Anterior cingulate cortex (tissue), 58 donors: ENCODE measurements around the gene RXFP1.

ENCODE experiments used
- DNase-seq, 58 donors: peaks; one replicate each; lab custom pipeline; 2025; lab: John Stamatoyannopoulos, UW

The RXFP1 gene

GRCh38 chr4:158667651-158668198 lies 146.0 kb downstream of the RXFP1 start:
- no peak for DNase-seq

- no peak for DNase-seq
Measured at GRCh38 chr4:158669310-158669709, 147.6 kb downstream of the RXFP1 start.

GRCh38 chr4:158670975-158671664 lies 149.4 kb downstream of the RXFP1 start:
- DNase-seq, result peak in 47 of 58 donors; percentile 6 to 77 (median 39)

- no peak for DNase-seq
Measured at GRCh38 chr4:158671665-158671914, 149.9 kb downstream of the RXFP1 start, which contains the start of gene C4orf46. TSS of gene C4orf46 (minus strand) at chr4:158671887. CDS start at chr4:158671801, 86 bp downstream.

GRCh38 chr4:158671915-158672806 lies 150.5 kb downstream of the RXFP1 start, which contains the start of gene ETFDH:
TSS of gene ETFDH (plus strand) at chr4:158672296. CDS start at chr4:158672457, 161 bp downstream.
- DNase-seq, result peak; percentile 94 to 100 (median 99)

GRCh38 chr4:158673633-158674032 lies 152.0 kb downstream of the RXFP1 start:
- DNase-seq, result no peak

- no peak for DNase-seq
Measured at GRCh38 chr4:158676076-158676475, 154.4 kb downstream of the RXFP1 start.

GRCh38 chr4:158678767-158679166 lies 157.1 kb downstream of the RXFP1 start:
- no peak for DNase-seq

GRCh38 chr4:158681629-158682028 lies 159.9 kb downstream of the RXFP1 start:
- no peak for DNase-seq

- DNase-seq, result no peak
Measured at GRCh38 chr4:158682066-158682465, 160.4 kb downstream of the RXFP1 start.

GRCh38 chr4:158688813-158689212 lies 167.1 kb downstream of the RXFP1 start:
- DNase-seq, result no peak
